Testis (tissue), 3 donors: ENCODE measurements around the gene EGFR. TPM values are rescaled to one million over a fixed set of nuclear protein-coding genes. Genes with fewer than 3 reads are reported as not detected.

ENCODE experiments used
- DNase-seq: peaks from one replicate; pipeline ENCODE4 v3.0.0-alpha.2; 2019
- H3K27ac ChIP-seq, 2 donors: fragments of 200-600 bp; sonication (generic); one replicate each; pipeline ENCODE4 v1.5.1; 2019
- H3K27me3 ChIP-seq: fragments of 200-600 bp; sonication (generic); one replicate; pipeline ENCODE4 v1.5.1; 2019
- H3K36me3 ChIP-seq: fragments of 200-600 bp; sonication (generic); one replicate; pipeline ENCODE4 v1.5.1; 2017; ENCODE audit warnings: low read depth; ENCODE audit errors: missing control alignments
- H3K4me1 ChIP-seq: fragments of 200-600 bp; sonication (generic); one replicate; pipeline ENCODE4 v1.5.1; 2019
- H3K4me3 ChIP-seq, 2 donors: fragments of 200-600 bp; sonication (generic); one replicate each; pipeline ENCODE4 v1.5.1; 2017 to 2019
- H3K9me3 ChIP-seq: fragments of 200-600 bp; sonication (generic); one replicate; pipeline ENCODE4 v1.5.1; 2017
- CTCF ChIP-seq, 3 experiments: fragments of 450-650 bp in 2 of 3; fragments of 200-600 bp in 1 of 3; sonication (generic) in 1 of 3; IDR thresholded peaks; one replicate each; pipeline ENCODE4 v1.5.1; 2016 to 2019; ENCODE audit warnings: antibody characterized with exemption in 3 of 3, mild to moderate bottlenecking in 2 of 3, moderate library complexity in 1 of 3
- POLR2A ChIP-seq: fragments of 450-650 bp; IDR thresholded peaks from one replicate; pipeline ENCODE4 v1.6.1; 2017; ENCODE audit warnings: antibody characterized with exemption, mild to moderate bottlenecking, moderate library complexity
- WGBS, 2 donors: methylation state at CpG; one replicate each; pipeline ENCODE4 v1.1.5; 2018; 5-methylcytosine and 5-hydroxymethylcytosine counted together
- intact Hi-C: fragments of 100-400 bp; cut with DNase I; formaldehyde crosslinking; loops from one replicate; pipeline ENCODE4 v1.15.1; 2023; ENCODE audit warnings: low total_unique reads
- polyA plus RNA-seq: library from polyadenylated mRNA; stranded (reverse); fragments of 350-450 nt; fragmentation: Illumina TruSeq; extraction: RNeasy Lipid Tissue Mini Kit (QIAGEN cat#74804); gene quantifications from one replicate; pipeline ENCODE4 v1.2.3, GENCODE V29; 2014; ENCODE audit warnings: low read depth, low replicate concordance; ENCODE audit not compliant: insufficient read depth
- total RNA-seq, 2 donors: library from RNA; depleted of rRNA; stranded (reverse); fragments of >200 nt; gene quantifications; one replicate each; pipeline ENCODE4 v1.2.3, GENCODE V29; 2016

EGFR gene
- total and polyA plus RNA-seq, 3 donors from 2014 or later = 11.0 to 45.0 (median 18.2) TPM

- Histone ChIP-seq H3K9me3 (no peaks in the 10 kb centered on the region), H3K27me3 (no peaks in the 10 kb centered on the region), H3K36me3 (no peaks in the 10 kb centered on the region), H3K27ac (no peak overlapping the region), H3K4me1 (no peaks in the 10 kb centered on the region), H3K4me3 (no peak overlapping the region)
- intact Hi-C loops = no loop called here
- DNase-seq = no peak
- no peak for TF ChIP-seq CTCF (IDR thresholded peaks at IDR 0.05)
- no peak for TF ChIP-seq POLR2A
- WGBS, 2 donors = 87 to 88% methylated on average over 8 to 9 of the region's 9 CpGs
Observed at GRCh38 chr7:55260171-55260570, 241.4 kb downstream of the EGFR start.

GRCh38 chr7:55260676-55261385, 242.0 kb downstream of the EGFR start:
- Histone ChIP-seq H3K27ac (no peak overlapping the region), H3K9me3 (no peaks in the 10 kb centered on the region), H3K4me3 (no peak overlapping the region), H3K4me1 (no peaks in the 10 kb centered on the region), H3K36me3 (no peaks in the 10 kb centered on the region), H3K27me3 (no peaks in the 10 kb centered on the region)
- intact Hi-C loops = no loop called here
- TF ChIP-seq POLR2A (no peak), CTCF (IDR thresholded peaks at IDR 0.05) (no peak)
- WGBS, 2 donors = 61 to 81% methylated on average over 3 of the region's 3 CpGs
- DNase-seq = no peak
